A673 (cell line): ENCODE measurements around the gene EMP2.

Experiments
- EZH2 ChIP-seq: fragments of 200-600 bp; sonication (generic); IDR thresholded peaks from 2 replicates; pipeline ENCODE4 v1.6.1; 2017; ENCODE audit warnings: borderline replicate concordance, low read depth, mild to moderate bottlenecking, mixed read lengths, antibody characterized with exemption, low read length; ENCODE audit not compliant: poor library complexity, severe bottlenecking
- TF ChIP-seq, protein P1 (sequence below): fragments of 300-800, 200-600 bp; sonication (generic); conservative IDR thresholded peaks from 2 replicates; pipeline ENCODE4 v1.5.1; 2017; ENCODE audit warnings: low read depth, mild to moderate bottlenecking, antibody characterized with exemption, low read length, moderate library complexity, mixed read lengths

DNA sequence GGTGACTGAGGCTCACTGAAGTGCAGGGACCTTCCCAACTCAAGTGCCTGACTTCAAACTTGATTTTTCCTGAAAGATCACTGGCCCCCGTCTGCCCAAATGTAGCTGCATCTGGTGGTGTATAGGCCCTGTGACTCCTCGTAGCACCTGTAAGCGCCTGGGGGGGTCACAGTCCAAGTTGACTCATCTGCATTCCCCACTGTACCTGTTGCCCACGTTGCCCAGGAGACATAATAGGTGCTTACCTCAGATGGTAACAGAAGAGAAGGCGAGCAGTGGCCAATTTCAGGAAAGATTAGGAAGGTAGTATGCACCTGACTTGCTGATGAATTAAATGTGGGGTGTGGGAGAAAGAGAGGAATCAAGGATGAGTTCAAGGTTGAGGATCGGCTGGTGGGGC, 44.1 kb upstream of the EMP2 start:
- no peak for TF ChIP-seq EZH2
- TF ChIP-seq, protein P1, sequence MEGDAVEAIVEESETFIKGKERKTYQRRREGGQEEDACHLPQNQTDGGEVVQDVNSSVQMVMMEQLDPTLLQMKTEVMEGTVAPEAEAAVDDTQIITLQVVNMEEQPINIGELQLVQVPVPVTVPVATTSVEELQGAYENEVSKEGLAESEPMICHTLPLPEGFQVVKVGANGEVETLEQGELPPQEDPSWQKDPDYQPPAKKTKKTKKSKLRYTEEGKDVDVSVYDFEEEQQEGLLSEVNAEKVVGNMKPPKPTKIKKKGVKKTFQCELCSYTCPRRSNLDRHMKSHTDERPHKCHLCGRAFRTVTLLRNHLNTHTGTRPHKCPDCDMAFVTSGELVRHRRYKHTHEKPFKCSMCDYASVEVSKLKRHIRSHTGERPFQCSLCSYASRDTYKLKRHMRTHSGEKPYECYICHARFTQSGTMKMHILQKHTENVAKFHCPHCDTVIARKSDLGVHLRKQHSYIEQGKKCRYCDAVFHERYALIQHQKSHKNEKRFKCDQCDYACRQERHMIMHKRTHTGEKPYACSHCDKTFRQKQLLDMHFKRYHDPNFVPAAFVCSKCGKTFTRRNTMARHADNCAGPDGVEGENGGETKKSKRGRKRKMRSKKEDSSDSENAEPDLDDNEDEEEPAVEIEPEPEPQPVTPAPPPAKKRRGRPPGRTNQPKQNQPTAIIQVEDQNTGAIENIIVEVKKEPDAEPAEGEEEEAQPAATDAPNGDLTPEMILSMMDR = no peak
